ENCODE results near the gene PLCB4. TPM values are rescaled to one million over a fixed set of nuclear protein-coding genes. Genes with fewer than 3 reads are reported as not detected.

PLCB4 gene
- total RNA-seq, 1 experiment from 2014 or later, result 12.6 TPM

- TF ChIP-seq FOXP1 (CRISPR knock-in tag; IDR thresholded peaks at IDR 0.05; ENCODE audit: borderline replicate concordance), result no peak
- TF ChIP-seq SOX15 (CRISPR knock-in tag; IDR thresholded peaks at IDR 0.05), result no peak
- TF ChIP-seq GTF2I (CRISPR knock-in tag; conservative IDR thresholded peaks at IDR 0.05), result no peak
- no peak for TF ChIP-seq E2F5 (CRISPR knock-in tag; IDR thresholded peaks at IDR 0.05)
These were observed 445.2 kb downstream of the PLCB4 start (continued) for GRCh38 chr20:9514072-9514460.

- peak within 1 kb of the TSS; percentile 79 for H3K4me3 Mint-ChIP-seq
- TF ChIP-seq, protein P1, sequence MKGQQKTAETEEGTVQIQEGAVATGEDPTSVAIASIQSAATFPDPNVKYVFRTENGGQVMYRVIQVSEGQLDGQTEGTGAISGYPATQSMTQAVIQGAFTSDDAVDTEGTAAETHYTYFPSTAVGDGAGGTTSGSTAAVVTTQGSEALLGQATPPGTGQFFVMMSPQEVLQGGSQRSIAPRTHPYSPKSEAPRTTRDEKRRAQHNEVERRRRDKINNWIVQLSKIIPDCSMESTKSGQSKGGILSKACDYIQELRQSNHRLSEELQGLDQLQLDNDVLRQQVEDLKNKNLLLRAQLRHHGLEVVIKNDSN (CRISPR knock-in tag; IDR thresholded peaks at IDR 0.05), result 0 out of 2 replicates have a peak, but pooled peaks have one; percentile 19
- TF ChIP-seq ZNF425 (CRISPR knock-in tag; conservative IDR thresholded peaks at IDR 0.05), result no peak
- H3K4me1 Mint-ChIP-seq, result peaks cover 50% of the 10 kb centered on the region
- H3K27ac Mint-ChIP-seq, result no peak within 1 kb of the TSS
- peaks cover 100% of the 10 kb centered on the region for H3K27me3 Mint-ChIP-seq (ENCODE audit: low read depth)
- no peaks in the 10 kb centered on the region for H3K36me3 Mint-ChIP-seq
- ChIA-PET CTCF (interaction anchor here (0.6 to 5.8 kb wide), 5 partner anchors 9 to 996 kb away, joined by 3 to 48 read pairs (median 4); no protein-coding TSS in a partner anchor), POLR2A (no interaction called here)
- ATAC-seq (peak; percentile 74), DNase-seq (ENCODE audit: low spot score) (peak; percentile 82)
- no peaks in the 10 kb centered on the region for H3K9me3 Mint-ChIP-seq
These were observed 445.8 kb downstream of the PLCB4 start, which contains the start of gene LAMP5 for GRCh38 chr20:9514461-9515213. Gene LAMP5, plus strand, starts transcription at chr20:9514590. Its CDS starts 263 bp downstream, at chr20:9514853.

- Mint-ChIP-seq H3K27ac (no peak overlapping the region), H3K9me3 (no peaks in the 10 kb centered on the region), H3K4me3 (peak overlapping the region; percentile 79), H3K36me3 (no peaks in the 10 kb centered on the region), H3K4me1 (peaks cover 56% of the 10 kb centered on the region), H3K27me3 (ENCODE audit: low read depth) (peaks cover 100% of the 10 kb centered on the region)
- ATAC-seq (no peak), DNase-seq (ENCODE audit: low spot score) (no peak)
- POLR2A ChIA-PET, result no interaction called here
- CTCF ChIA-PET, result interaction anchor here (0.9 to 5.8 kb wide), 3 partner anchors 10 to 94 kb away, joined by 4 to 48 read pairs (median 6); no protein-coding TSS in a partner anchor
- TF ChIP-seq TEAD4 (CRISPR knock-in tag; IDR thresholded peaks at IDR 0.05) (no peak), ZNF532 (CRISPR knock-in tag; IDR thresholded peaks at IDR 0.05; ENCODE audit: borderline replicate concordance) (no peak), ATF3 (CRISPR knock-in tag; conservative IDR thresholded peaks at IDR 0.05) (no peak), ZNF425 (CRISPR knock-in tag; conservative IDR thresholded peaks at IDR 0.05) (no peak), TEAD1 (CRISPR knock-in tag; IDR thresholded peaks at IDR 0.05) (no peak), GTF2I (CRISPR knock-in tag; conservative IDR thresholded peaks at IDR 0.05) (no peak), ZNF317 (CRISPR knock-in tag; IDR thresholded peaks at IDR 0.05; ENCODE audit: borderline replicate concordance, low read depth) (no peak), RELA (CRISPR knock-in tag; IDR thresholded peaks at IDR 0.05; ENCODE audit: borderline replicate concordance) (no peak), ZNF263 (CRISPR knock-in tag; IDR thresholded peaks at IDR 0.05; ENCODE audit: low read depth) (no peak), CREB1 (CRISPR knock-in tag; IDR thresholded peaks at IDR 0.05) (no peak)
- TF ChIP-seq, protein P2, sequence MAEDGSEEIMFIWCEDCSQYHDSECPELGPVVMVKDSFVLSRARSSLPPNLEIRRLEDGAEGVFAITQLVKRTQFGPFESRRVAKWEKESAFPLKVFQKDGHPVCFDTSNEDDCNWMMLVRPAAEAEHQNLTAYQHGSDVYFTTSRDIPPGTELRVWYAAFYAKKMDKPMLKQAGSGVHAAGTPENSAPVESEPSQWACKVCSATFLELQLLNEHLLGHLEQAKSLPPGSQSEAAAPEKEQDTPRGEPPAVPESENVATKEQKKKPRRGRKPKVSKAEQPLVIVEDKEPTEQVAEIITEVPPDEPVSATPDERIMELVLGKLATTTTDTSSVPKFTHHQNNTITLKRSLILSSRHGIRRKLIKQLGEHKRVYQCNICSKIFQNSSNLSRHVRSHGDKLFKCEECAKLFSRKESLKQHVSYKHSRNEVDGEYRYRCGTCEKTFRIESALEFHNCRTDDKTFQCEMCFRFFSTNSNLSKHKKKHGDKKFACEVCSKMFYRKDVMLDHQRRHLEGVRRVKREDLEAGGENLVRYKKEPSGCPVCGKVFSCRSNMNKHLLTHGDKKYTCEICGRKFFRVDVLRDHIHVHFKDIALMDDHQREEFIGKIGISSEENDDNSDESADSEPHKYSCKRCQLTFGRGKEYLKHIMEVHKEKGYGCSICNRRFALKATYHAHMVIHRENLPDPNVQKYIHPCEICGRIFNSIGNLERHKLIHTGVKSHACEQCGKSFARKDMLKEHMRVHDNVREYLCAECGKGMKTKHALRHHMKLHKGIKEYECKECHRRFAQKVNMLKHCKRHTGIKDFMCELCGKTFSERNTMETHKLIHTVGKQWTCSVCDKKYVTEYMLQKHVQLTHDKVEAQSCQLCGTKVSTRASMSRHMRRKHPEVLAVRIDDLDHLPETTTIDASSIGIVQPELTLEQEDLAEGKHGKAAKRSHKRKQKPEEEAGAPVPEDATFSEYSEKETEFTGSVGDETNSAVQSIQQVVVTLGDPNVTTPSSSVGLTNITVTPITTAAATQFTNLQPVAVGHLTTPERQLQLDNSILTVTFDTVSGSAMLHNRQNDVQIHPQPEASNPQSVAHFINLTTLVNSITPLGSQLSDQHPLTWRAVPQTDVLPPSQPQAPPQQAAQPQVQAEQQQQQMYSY (CRISPR knock-in tag; IDR thresholded peaks at IDR 0.05), result no peak
- TF ChIP-seq, protein P1 (CRISPR knock-in tag; IDR thresholded peaks at IDR 0.05), result no peak
These were observed 446.3 kb downstream of the PLCB4 start for GRCh38 chr20:9515214-9515585.

All from WTC11 (cell line).